ENCODE data around the gene MAML3.

MAML3 gene

DNA sequence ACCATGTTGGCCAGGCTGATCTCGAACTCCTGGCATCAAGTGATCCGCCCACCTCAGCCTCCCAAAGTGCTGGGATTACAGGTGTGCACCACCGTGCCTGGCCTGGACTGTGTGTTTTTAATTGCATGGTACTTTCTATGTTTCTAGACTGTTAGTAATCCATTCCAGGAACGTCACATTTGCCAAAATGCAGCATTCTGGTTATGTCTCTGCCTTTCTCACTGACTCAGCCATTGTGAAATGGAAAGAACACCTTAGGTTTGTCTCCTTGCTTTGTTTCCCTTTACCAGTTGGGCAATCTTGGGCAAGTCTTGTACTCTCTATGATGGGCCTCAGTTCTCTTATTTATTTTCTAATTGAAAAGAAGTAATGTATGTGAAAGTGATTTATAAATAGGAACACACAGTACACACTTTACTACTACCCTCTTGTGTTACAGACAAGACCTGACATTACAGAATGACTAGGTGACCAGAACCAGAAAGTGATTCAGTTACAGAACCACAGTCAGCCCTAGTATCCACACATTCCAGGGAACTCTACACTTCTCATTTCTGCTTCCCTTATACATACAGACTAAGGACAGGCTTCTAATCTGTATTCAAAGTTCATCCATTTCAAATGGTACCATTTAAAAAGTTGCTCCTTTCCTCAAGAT lies 301.2 kb downstream of the MAML3 start:
- no peak for DNase-seq

- peak; percentile 32 for DNase-seq
These were observed 302.3 kb downstream of the MAML3 start for GRCh38 chr4:139851639-139852038.

- DNase-seq: no peak
These were observed 302.9 kb downstream of the MAML3 start for GRCh38 chr4:139851133-139851532.

DNA sequence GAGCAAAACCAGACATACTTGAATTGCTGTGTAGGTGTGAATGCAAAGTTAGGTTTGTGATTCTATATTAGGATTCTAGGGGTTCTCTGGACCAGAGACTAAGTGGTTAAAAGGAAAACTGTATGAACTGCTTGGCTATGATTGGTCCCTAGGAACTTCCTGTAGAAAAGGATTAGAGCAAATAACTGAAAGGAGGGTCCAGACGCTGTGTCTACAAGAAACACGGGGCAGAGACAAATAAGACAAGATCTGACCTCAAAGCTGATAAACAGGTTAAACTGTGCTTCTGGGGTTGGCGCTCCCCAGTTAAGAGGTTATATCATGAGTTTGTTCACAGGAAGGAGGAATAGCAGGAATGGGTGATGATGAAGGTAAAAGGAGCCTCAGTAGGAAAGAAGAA lies 304.8 kb downstream of the MAML3 start:
- peak; percentile 62 for DNase-seq

GRCh38 chr4:139848028-139848427 lies 306.0 kb downstream of the MAML3 start:
- DNase-seq: no peak

DNA sequence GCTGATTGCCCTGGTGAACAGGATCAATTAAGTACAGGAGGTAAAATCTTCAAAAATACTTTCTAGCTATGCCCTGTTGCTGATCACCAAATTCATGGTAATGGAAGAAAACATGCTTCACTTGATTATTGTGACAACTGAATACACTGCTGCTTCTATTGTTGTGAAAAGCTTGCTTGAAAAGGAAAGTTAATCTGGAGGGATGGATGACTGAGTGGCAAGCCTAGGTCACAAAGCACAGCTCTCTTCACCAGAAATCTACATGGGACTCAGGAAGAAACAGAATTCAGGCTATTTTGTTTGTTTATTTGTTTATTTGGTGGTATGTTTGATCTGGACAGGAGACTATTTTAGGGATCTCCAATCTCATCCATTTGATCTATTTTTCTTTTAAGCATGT lies 306.4 kb downstream of the MAML3 start:
- no peak for DNase-seq

DNA sequence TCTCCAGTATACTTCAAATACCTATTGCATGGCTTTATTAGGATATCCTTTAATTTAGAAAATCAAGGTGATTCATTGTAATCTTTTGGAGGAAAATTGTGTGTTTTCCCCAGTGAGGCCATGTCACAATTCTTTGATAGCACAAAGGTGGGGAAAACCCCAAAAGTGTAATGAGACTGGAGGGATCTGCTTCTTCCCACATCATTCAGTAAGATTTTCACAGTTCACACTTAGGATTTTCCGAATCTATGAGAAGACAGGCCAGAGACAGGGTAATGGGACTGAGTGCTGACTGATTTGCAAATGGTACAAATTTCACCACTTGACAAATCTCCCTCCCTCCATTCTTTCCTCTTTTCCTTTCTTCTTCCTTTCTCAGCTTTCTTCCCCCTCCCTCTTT lies 307.2 kb downstream of the MAML3 start:
- DNase-seq: no peak

GRCh38 chr4:139845453-139846093 lies 308.4 kb downstream of the MAML3 start:
- no peak for DNase-seq

DNA sequence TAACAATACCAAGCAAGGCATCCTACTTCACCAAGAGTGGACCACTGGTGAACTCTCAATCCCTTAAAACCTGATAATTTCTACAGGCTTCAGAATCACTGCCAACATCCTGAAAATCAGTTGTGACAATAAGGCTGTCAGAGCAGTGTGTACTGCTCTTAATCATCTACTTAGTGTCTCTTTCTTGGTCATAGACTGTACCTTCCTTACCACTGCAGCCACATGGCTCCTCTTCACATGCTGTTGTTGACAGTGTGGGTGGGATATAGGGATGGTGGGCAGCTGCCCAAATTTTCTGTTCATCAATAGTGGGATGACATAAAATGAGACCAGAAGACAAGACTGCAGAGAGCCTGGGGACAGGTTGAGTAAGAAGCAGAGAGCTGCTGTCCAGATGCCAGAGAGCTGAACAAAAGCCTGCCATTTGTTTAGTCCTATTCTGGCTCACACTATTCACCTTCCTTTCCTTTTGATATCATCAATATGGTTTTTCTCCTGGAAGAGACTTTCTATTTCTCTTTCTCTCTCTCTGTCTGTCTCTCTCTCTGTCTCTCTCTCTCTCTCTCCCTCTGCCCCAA lies 309.4 kb downstream of the MAML3 start:
- no peak for DNase-seq

DNA sequence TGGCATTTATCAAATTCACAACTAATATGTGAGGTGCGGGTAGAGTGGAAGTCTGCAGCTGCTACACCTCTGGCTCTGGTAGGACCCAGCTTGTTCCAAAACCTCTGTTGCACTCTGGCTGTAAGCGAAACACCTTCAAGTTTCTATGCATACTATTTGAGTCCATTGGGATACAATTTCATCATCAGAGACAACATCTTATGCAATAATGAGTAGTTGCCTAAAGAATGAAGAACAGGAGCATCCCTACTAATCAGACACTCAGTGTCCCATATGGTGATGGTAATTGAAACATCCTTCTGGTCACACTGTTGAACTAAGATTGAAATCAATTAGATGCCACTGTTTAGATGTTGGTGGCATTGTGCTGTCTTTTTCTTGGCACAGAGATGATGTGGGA lies 309.9 kb downstream of the MAML3 start:
- no peak for DNase-seq

GRCh38 chr4:139843641-139844040 lies 310.3 kb downstream of the MAML3 start:
- no peak for DNase-seq

DNA sequence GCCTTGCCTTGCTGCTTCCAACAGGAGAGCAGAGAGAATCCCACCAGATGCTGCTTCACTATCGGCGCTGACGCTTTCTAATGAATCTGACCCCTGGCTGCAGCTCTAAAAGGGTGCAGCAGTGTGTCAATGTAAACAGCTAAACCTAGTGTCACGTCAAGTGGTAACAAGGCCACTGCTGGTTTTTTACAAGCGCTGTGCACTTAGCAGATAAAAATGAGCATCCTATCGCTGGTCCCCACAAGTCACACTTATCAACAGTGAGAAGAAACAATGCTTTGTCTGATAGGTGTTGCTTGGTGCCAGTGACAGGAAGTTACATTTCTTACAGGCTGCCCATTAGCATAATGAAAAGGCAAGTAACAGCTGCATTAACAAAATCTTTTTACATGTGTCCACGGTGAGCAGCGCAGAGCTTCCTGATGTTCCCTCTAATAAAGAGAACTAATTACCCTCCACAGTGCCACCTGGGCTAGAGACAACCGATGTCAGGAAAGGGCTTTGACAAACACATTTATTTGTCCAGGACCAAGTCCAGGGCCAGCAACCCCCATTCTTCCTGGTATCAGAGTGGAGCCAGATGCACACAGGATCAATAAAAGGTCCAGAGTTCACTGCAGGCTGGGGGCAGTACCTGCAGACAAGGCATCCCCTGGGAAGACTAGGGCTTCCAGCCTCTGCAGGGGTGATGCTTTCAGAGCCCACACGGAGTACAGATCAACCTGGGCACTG lies 312.4 kb downstream of the MAML3 start:
- peak; percentile 30 for DNase-seq

DNA sequence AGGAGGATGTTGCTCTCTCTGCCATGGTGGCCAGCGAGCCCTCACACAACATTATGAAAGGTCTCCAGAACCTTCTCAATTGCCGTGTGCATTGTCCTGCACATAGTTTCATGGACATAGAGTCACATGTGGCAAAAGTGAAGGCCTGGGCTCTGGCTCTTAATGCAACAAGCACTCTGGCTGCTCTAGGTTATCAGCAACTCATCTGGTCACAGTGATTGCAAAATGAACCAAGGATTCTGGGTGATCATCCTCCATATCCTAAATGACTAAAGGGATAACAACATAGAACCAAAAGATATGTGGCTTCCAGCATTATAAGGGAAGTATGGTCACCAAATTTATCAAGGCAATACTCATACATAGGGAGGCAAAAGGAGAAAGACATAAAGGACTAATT lies 313.2 kb downstream of the MAML3 start:
- no peak for DNase-seq

DNA sequence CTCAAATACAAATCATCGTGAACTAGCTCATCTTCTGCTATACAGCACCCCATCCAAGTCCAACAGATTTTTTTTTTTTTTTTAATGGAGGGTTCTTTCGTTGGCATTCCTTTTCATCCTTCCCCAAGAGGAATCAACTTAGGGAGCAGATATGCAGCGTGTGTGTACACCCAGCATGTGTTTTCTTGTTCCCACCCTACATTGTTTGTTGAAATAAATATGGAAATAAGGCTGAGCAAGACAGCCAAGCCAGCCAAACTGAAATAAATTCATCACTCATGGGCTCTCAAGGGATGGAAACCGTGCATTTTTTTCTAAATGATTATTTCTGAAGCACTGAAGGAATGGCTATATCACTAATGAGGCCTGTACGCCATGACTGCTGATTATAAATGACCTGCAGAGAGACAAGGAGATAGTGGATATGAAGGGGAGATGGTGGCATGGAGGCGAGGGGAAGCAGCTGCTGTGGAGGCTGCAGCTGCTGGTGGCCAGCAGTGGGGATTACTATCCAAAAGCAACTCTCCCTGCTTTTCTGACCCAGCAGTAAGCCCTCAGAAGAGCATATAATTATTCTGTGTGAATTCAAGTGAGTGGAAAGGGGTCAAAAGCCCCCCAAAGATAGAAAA lies 314.5 kb downstream of the MAML3 start:
- no peak for DNase-seq

GRCh38 chr4:139838811-139839210 lies 315.2 kb downstream of the MAML3 start:
- DNase-seq: no peak

- no peak for DNase-seq
These were observed 319.0 kb downstream of the MAML3 start for GRCh38 chr4:139834981-139835391.

GRCh38 chr4:139834226-139834662 lies 319.7 kb downstream of the MAML3 start:
- DNase-seq: no peak

DNA sequence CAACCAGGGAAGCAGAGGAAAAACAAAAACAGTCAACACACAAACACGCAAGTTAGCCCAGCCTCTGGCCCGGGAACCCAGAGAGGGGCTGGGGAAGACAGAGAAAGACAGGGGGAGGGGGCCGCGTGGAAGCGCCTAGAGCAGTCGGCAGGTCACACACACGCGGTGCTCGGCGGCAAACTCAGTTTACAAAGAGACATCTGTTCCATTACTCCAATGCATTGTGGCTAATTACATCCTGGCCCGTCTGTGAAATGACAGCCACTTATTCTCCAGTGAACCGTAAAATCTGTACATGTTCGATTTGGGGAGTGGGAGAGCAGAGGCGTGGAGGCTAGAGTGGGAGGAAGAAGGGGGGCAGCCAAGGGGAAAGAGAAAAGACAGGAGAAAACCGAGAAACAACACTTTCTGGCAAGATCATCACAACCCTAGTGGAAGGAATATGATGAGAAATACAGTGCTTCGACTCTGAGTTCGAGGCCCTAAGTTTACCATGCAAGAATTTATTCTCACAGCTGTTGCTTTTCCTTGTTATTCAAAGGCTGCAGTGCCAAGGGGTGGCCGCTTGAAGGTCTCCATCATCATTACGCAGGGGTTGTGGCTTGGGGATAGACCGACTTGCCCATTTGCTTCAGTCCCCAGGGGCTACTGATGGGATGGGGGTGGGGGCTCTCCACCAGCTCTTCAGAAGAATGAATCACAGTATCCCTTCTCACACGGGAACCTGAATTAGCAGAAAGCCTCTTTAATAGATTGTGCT lies 320.7 kb downstream of the MAML3 start:
- DNase-seq: peak; percentile 79

- DNase-seq: no peak
These were observed 324.9 kb downstream of the MAML3 start for GRCh38 chr4:139828966-139829664.

GRCh38 chr4:139826426-139826825 lies 327.6 kb downstream of the MAML3 start:
- peak; percentile 49 for DNase-seq

GRCh38 chr4:139825523-139826014 lies 328.4 kb downstream of the MAML3 start:
- DNase-seq: peak; percentile 26

Measured in NCI-H1436 treated with DMSO at 0.1 percent for 48 hours (cell line).